GM12874 (cell line): Measurements from ENCODE around the gene JADE3.

Experiments used
- CTCF ChIP-seq: IDR thresholded peaks from 2 replicates; pipeline ENCODE4 v1.5.1; 2011; ENCODE audit warnings: low read depth, mild to moderate bottlenecking, control low read depth, low read length, moderate library complexity; ENCODE audit not compliant: insufficient read depth

The JADE3 gene

DNA sequence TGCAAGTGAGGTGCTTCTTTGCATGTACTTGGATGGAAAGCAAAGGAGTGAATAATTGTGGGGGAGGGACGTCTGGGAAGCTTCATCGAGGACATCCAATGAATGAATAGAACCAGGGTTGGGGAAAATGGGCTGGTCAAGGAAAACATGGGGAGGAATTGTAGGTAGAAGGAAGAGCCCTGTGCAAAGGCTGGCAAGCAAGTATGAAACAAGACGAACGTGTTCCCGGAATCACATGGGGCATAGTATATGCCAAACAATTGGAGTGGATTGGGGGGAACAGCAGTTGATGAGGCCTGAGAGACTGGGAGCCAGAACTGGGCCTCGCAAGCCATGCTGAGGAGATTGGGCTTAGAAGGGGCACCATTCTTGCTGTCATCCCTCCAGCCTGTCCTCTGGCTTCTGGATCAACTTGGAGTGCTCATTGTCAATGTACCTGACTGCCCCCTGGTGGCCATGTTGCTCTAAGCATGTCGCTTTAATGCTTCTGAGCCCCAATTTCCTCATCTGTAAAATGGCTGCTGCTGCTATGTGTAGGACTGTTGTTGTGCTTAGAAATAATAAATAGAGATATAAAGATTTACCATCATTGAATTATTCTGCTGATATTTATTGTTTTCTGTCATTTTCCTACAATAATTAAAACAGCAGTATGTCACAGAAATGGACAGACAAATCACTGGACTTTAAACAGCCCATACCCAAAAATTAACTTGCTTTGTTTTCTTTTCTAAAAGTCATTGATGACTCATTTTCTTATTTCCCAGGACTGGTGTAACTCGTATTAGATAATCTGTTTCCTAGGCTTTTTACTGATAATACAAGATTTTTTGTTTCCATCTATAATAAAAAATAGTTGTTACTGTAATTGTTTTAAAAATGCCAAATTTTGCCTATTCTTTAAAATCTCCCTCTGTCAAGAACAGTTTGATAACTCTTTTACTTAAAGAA is 66.4 kb downstream of the JADE3 start:
- TF ChIP-seq CTCF: peak; percentile 59

- no peak for TF ChIP-seq CTCF
Observed at GRCh38 chrX:46984705-46985104, 72.5 kb downstream of the JADE3 start.

DNA sequence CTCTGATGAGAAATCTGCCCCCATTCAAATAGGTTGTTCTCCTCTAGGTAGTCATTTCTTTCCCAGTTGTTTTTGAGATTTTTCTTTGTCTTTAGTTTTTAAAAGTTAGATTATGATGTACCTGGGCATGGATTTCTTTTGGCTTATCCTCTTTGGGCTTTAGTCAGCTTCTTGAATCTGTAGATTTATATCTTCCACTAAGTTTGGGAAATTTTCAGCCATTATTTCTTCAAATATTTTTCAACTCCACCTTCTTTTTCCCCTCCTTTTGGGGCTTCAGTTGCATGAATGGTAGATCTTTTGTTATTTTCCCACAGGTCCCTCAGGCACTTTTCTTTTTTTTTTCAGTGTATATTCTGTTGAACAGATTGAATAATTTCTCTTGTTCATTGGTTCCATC is 77.3 kb downstream of the JADE3 start:
- no peak for TF ChIP-seq CTCF

DNA sequence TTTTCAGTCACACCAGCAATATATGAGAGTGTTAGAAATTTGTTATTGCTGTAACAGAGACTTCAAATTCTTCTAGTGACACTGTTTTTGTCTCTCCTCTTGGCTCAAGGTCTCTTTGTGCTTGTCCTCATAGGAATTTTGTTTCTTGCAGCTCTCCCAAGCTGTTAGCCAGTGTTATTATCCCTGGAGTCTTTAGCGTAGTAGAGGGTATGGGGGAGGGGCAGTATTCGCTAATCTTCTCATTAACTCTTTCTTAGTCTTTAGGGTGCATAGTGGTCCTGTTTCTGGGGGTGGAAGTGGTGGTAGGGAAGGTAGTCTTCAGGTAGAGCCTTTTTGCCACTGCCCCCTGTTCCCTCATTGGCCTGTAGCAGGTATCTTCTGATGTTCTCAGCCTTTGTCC is 79.4 kb downstream of the JADE3 start:
- TF ChIP-seq CTCF: no peak

- TF ChIP-seq CTCF: no peak
Observed at GRCh38 chrX:46992070-46992469, 79.8 kb downstream of the JADE3 start.

- TF ChIP-seq CTCF: no peak
Observed at GRCh38 chrX:46994096-46994495, 81.9 kb downstream of the JADE3 start.

GRCh38 chrX:47012131-47012530 is 99.9 kb downstream of the JADE3 start:
- no peak for TF ChIP-seq CTCF
